Psoas muscle (tissue), 8 donors: ENCODE measurements around the gene ADAMTS12. TPM values are rescaled to one million over a fixed set of nuclear protein-coding genes. Genes with fewer than 3 reads are reported as not detected.

ENCODE experiments used
- ATAC-seq, 4 donors: fragments of 200-7000 bp; cut with Tn5 transposase; one replicate each; pipeline ENCODE4 v1.9.1; 2020; ENCODE audit warnings: moderate library complexity in 3 of 4, mild to moderate bottlenecking in 2 of 4
- DNase-seq, 2 donors: peaks; one replicate each; pipeline ENCODE4 v3.0.0-alpha.2; 2020
- H3K27ac ChIP-seq: fragments of 200-600 bp; one replicate; pipeline ENCODE4 v1.8.0; 2022
- H3K27me3 ChIP-seq, 3 donors: fragments of 200-600 bp in 1 of 3; one replicate each; pipeline versions ENCODE4 v1.6.1 to v1.8.0; 2013 to 2022; ENCODE audit warnings: low read length in 2 of 3, mild to moderate bottlenecking in 2 of 3, moderate library complexity in 1 of 3; ENCODE audit not compliant: insufficient read depth in 3 of 3
- H3K36me3 ChIP-seq, 2 donors: fragments of 200-600 bp in 1 of 2; one replicate each; pipeline versions ENCODE4 v1.6.1 to v1.8.0; 2013 to 2022; ENCODE audit warnings: low read depth in 1 of 2, mild to moderate bottlenecking in 1 of 2, moderate library complexity in 1 of 2; ENCODE audit not compliant: insufficient read depth in 1 of 2
- H3K4me1 ChIP-seq: fragments of 200-600 bp; one replicate; pipeline ENCODE4 v1.8.0; 2022
- H3K4me3 ChIP-seq: fragments of 200-600 bp; one replicate; pipeline ENCODE4 v1.8.0; 2022; ENCODE audit warnings: mild to moderate bottlenecking
- H3K9me3 ChIP-seq: fragments of 200-600 bp; one replicate; pipeline ENCODE4 v1.8.0; 2022
- CTCF ChIP-seq: fragments of 200-600 bp; IDR thresholded peaks from one replicate; pipeline ENCODE4 v1.8.0; 2022; ENCODE audit warnings: antibody characterized with exemption
- WGBS, 3 donors: extraction: QIAGEN DNeasy Blood & Tissue Kit; methylation state at CpG; one replicate each; pipeline versions ENCODE4 v1.1.6 to v1.1.7; 2013; 5-methylcytosine and 5-hydroxymethylcytosine counted together
- intact Hi-C, 2 donors: fragments of 100-400 bp; cut with DNase I; formaldehyde crosslinking; loops; one replicate each; pipeline versions ENCODE4 v1.11.0 to v1.14.2; 2022
- polyA plus RNA-seq, 3 donors: library from polyadenylated mRNA; stranded (reverse); fragments of 200-250 nt; gene quantifications; one replicate each; pipeline ENCODE4 v1.2.3, GENCODE V29; 2013
- total RNA-seq, 4 donors: library from RNA; stranded (reverse); fragmentation: NEBNext Ultra II Directional in 2 of 4; extraction: Animal tissue kit (Norgen Biotek cat#: 25700) in 2 of 4; gene quantifications; one replicate each; pipeline versions ENCODE4 v1.2.1 to v1.2.4, GENCODE V29; 2021 to 2023
- donor health status: healthy with polysubstance abuse.
- donor health status: DM: no; HTN: no; CAD: no; lungs with moderate emphysema.
- donor health status: Bipolar disorder and iron deficiency.
- donor health status: healthy.
- donor health status: DM: yes; HTN: yes; CAD: no.
- donor health status: DM: no; HTN: no; CAD: no.
- donor health status: DM: no; HTN: no; CAD: no.
- donor health status: DM: yes; HTN: yes; CAD: no.

The ADAMTS12 gene
- total and polyA plus RNA-seq, 7 donors = 0.19 to 1.2 (median 0.88) TPM

GRCh38 chr5:33766023-33766422, 125.8 kb downstream of the ADAMTS12 start:
- no peak for TF ChIP-seq CTCF
- 59 to 66% (median 59%) methylated on average over 2 of the region's 2 CpGs for WGBS, 3 donors
- H3K9me3 ChIP-seq = no peaks in the 10 kb centered on the region
- H3K4me3 ChIP-seq = no peak overlapping the region
- no peak for ATAC-seq
- no peaks in the 10 kb centered on the region for H3K36me3 ChIP-seq
- H3K4me1 ChIP-seq = no peaks in the 10 kb centered on the region
- no peak overlapping the region for H3K27ac ChIP-seq
- intact Hi-C loops = no loop called here
- H3K27me3 ChIP-seq = no peaks in the 10 kb centered on the region
- no peak for DNase-seq

- WGBS, 3 donors = 37 to 40% (median 40%) methylated on average over 3 of the region's 3 CpGs
- intact Hi-C loops = no loop called here
- Histone ChIP-seq H3K4me1 (no peaks in the 10 kb centered on the region), H3K27ac (no peak overlapping the region), H3K27me3 (no peaks in the 10 kb centered on the region), H3K36me3 (no peaks in the 10 kb centered on the region), H3K4me3 (no peak overlapping the region), H3K9me3 (no peaks in the 10 kb centered on the region)
- no peak for DNase-seq
- no peak for TF ChIP-seq CTCF
- ATAC-seq = no peak
Measured at GRCh38 chr5:33764786-33765185, 127.0 kb downstream of the ADAMTS12 start.

DNA sequence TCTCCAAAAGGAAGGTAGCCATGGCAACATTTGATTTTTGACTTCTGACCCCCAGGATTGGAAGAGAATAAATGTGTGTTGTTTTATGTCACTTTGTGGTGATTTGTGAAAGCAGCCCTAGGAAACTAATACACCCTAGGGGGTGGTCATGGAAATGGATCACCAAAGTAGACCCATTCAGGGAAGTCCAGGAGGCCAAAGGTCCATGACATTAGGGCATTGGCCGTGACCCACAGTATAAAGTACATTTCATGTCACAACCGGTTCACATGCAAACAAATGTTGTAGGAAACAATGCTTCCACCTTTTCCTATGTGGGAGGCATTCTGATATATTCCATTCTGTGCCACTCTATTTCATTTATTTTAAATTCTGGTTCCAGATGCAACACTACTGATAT, 128.4 kb downstream of the ADAMTS12 start:
- WGBS, 3 donors = 34 to 47% (median 36%) methylated on average over 2 of the region's 2 CpGs
- H3K4me1 ChIP-seq = no peaks in the 10 kb centered on the region
- H3K36me3 ChIP-seq = no peaks in the 10 kb centered on the region
- intact Hi-C loops = no loop called here
- H3K4me3 ChIP-seq = no peak overlapping the region
- H3K27me3 ChIP-seq = no peaks in the 10 kb centered on the region
- TF ChIP-seq CTCF = no peak
- ATAC-seq = no peak
- no peak for DNase-seq
- no peak overlapping the region for H3K27ac ChIP-seq
- H3K9me3 ChIP-seq = no peaks in the 10 kb centered on the region

- DNase-seq = no peak
- intact Hi-C loops = no loop called here
- WGBS, 3 donors = 20 to 37% (median 21%) methylated on average over 1 of the region's 1 CpG
- Histone ChIP-seq H3K36me3 (no peaks in the 10 kb centered on the region), H3K27me3 (no peaks in the 10 kb centered on the region), H3K27ac (no peak overlapping the region), H3K9me3 (no peaks in the 10 kb centered on the region), H3K4me3 (no peak overlapping the region), H3K4me1 (no peaks in the 10 kb centered on the region)
- ATAC-seq = no peak
- TF ChIP-seq CTCF = no peak
Measured at GRCh38 chr5:33762859-33763258, 128.9 kb downstream of the ADAMTS12 start.

DNA sequence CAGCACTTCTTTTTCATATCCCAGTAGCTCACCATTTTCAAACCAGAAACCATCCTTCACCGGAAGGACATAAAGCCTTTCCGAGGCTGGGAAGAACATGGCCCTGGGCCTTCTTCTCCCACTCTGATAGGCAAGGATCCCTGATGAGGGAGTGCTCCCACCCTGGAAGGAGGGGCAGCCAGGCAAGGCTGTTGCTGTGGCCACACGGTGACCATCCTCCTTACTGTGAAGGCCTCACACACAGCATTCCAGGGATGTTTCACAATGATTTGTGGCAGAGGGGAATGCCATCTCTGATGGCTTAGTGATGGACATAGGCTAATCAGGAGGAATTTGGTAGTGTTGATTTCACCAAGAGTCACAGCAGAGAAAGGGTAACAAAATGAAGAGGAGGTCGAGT, 130.7 kb downstream of the ADAMTS12 start:
- WGBS, 3 donors = 47 to 55% (median 52%) methylated on average over 4 of the region's 4 CpGs
- TF ChIP-seq CTCF = no peak
- Histone ChIP-seq H3K9me3 (no peaks in the 10 kb centered on the region), H3K27me3 (no peaks in the 10 kb centered on the region), H3K27ac (no peak overlapping the region), H3K4me1 (no peaks in the 10 kb centered on the region), H3K36me3 (no peaks in the 10 kb centered on the region), H3K4me3 (no peak overlapping the region)
- no peak for DNase-seq
- intact Hi-C loops = no loop called here
- ATAC-seq = no peak
